OCI-LY3 (cell line): ENCODE results near the gene KRTAP5-11.
"Not testable (repeated sequence)": the region's sequence is repeated elsewhere in the genome, so short reads cannot be mapped to it uniquely, and the experiment has no call there.

Experiments
- CTCF ChIP-seq: fragments of 200-600, 300-600 bp; sonication (generic); IDR thresholded peaks from 2 replicates; pipeline ENCODE4 v1.5.1; 2014; ENCODE audit warnings: antibody characterized with exemption, low read length, low read depth
- EZH2phosphoT487 ChIP-seq: fragments of 200-600 bp; shearing (Covaris generic); IDR thresholded peaks from 2 replicates; pipeline ENCODE4 v1.6.1; 2018; ENCODE audit warnings: antibody characterized with exemption, mixed run types, low read depth

- not testable (repeated sequence) for TF ChIP-seq CTCF, EZH2phosphoT487
These were observed 25.6 kb upstream of the KRTAP5-11 start for GRCh38 chr11:71608272-71608671.
